ENCODE measurements around the gene PSMG3.

The PSMG3 gene

GRCh38 chr7:1578513-1578912 is 8.7 kb upstream of the PSMG3 start:
- no peak for DNase-seq

- DNase-seq = no peak
These were observed 6.9 kb upstream of the PSMG3 start for GRCh38 chr7:1576521-1577253.

- no peak for DNase-seq
These were observed 6.0 kb upstream of the PSMG3 start for GRCh38 chr7:1575809-1576208.

- DNase-seq = no peak
These were observed 2.4 kb upstream of the PSMG3 start for GRCh38 chr7:1572111-1572822.

GRCh38 chr7:1569440-1569832 is 396 bp downstream of the PSMG3 start:
- no peak for DNase-seq

GRCh38 chr7:1569016-1569415 is 816 bp downstream of the PSMG3 start:
- DNase-seq = peak; percentile 59

GRCh38 chr7:1567896-1568510 is 1.8 kb downstream of the PSMG3 start:
- DNase-seq = no peak

GRCh38 chr7:1567049-1567771 is 2.6 kb downstream of the PSMG3 start:
- DNase-seq = no peak

- no peak for DNase-seq
These were observed 3.2 kb downstream of the PSMG3 start for GRCh38 chr7:1566687-1567048.

GRCh38 chr7:1564603-1565022 is 5.2 kb downstream of the PSMG3 start:
- no peak for DNase-seq

- no peak for DNase-seq
These were observed 5.7 kb downstream of the PSMG3 start for GRCh38 chr7:1563981-1564602.

- DNase-seq = no peak
These were observed 7.2 kb downstream of the PSMG3 start for GRCh38 chr7:1562597-1563051.

GRCh38 chr7:1562116-1562515 is 7.7 kb downstream of the PSMG3 start:
- DNase-seq = no peak

- no peak for DNase-seq
These were observed 8.5 kb downstream of the PSMG3 start for GRCh38 chr7:1561036-1561940.

GRCh38 chr7:1560620-1561031 is 9.2 kb downstream of the PSMG3 start:
- DNase-seq = no peak

- no peak for DNase-seq
These were observed 9.9 kb downstream of the PSMG3 start for GRCh38 chr7:1559626-1560590.

GRCh38 chr7:1558841-1559625 is 10.8 kb downstream of the PSMG3 start:
- no peak for DNase-seq

- no peak for DNase-seq
These were observed 11.5 kb downstream of the PSMG3 start for GRCh38 chr7:1558181-1558811.

GRCh38 chr7:1557771-1558170 is 12.1 kb downstream of the PSMG3 start:
- no peak for DNase-seq

Measured in stimulated activated CD4-positive, alpha-beta T cell treated with anti-CD3 and anti-CD28 coated beads, Interleukin-15, amount 100 ng/mL, for 24 hours (primary cell).